IPS DF 19.7 (cell line): Measurements from ENCODE around the gene FRYL.
"Not testable (repeated sequence)": the region's sequence is repeated elsewhere in the genome, so short reads cannot be mapped to it uniquely, and the experiment has no call there.

Experiments used
- DNase-seq: peaks from one replicate; pipeline ENCODE4 v3.0.0-alpha.2; 2013; ENCODE audit warnings: low read depth, low spot score

Gene FRYL

DNA sequence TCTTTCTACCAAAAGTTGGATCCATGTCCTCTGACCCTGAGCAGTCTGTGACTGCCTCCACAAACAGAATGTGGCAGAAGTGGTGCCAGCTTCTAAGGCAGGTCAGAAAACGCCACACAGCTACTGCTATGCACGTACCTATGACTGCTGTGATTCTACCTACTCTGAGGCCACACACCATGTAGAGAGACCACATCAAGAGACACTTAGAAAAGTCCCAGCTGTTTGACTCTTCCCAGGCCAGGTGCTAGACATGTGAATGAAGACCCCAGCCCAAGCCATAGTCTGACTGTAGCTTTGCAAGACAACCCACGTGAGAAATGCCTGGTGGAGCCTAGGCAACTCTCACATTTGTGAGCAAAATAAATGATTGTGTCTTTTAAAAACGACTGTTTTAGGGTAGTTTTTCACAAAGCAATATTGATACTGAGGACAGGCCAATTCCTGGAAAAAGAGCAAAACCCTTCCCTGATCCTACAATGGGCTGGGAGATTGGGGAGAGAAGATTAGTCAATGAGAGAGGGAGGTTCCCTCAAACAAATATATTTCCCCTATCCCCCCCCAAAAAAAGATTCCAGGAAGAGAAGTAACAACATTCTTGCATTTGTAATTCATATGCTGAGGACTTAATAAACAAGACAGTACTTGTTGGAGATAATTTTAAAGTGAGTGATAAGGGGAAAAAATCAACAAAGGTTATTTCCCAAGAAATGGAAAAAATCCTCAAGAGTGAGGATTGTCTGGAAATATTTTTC lies 33.3 kb downstream of the FRYL start:
- DNase-seq, result no peak

DNA sequence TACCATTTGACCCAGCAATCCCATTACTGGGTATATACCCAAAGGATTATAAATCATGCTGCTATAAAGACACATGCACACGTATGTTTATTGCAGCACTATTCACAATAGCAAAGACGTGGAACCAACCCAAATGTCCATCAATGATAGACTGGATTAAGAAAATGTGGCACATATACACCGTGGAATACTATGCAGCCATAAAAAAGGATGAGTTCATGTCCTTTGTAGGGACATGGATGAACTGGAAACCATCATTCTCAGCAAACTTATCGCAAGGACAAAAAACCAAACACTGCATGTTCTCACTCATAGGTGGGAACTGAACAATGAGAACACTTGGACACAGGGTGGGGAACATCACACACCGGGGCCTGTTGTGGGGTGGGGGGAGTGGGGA lies 34.9 kb downstream of the FRYL start:
- DNase-seq, result not testable (repeated sequence)

DNA sequence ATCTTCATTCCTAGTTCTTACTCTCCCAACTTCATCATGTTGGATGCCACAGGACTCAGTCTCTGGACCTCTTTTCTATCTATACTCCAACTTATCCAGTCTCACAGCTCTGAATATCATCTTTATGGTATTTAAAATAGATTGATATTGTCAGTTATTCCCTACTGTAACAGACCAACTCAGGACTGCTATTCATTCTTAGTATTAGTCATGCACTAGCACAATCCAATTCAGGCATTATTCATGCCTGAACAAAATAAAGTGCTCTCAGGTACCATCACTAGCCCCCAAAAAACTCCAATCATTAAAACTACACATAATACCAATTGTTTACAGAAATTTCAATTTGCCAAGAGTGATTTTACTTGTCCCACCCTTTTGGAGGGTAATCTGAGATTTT lies 37.7 kb downstream of the FRYL start:
- no peak for DNase-seq

DNA sequence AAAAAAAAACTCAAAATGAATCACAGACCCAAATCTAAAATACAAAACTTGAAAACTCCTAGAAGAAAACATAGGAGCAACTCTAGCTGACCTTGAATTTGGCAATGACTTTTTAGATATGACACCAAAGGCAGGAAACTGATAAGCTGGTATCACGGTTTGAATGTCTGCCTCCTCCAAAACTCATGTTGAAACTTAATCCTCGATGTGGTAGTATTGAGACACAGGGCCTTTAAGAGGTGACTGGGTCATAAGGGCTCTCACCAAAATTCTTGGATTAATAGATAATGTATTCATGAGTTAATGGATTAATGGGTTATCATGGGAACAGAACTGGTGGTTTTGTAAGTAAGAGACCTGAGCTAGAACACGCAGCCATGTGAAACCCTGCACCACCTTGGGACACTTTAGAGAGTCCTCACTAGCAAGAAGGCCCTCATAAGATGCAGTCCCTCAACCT lies 40.5 kb downstream of the FRYL start:
- no peak for DNase-seq

DNA sequence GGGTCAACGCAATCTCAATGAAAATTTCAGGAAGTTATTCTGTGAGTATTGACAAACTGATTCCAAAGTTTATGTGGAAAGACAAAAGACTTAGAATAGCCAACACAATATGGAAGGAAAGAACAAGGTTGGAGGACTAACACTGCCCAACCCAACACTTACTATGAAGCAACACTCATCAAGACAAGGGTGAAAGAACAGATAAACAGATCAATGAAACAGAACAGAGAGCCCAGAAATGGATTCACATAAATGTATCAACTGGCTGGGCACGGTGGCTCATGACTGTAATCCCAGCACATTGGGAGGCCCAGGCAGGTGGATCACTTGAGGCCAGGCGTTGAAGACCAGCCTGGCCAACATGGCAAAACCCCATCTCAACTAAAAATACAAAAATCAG lies 41.2 kb downstream of the FRYL start:
- DNase-seq, result no peak

DNA sequence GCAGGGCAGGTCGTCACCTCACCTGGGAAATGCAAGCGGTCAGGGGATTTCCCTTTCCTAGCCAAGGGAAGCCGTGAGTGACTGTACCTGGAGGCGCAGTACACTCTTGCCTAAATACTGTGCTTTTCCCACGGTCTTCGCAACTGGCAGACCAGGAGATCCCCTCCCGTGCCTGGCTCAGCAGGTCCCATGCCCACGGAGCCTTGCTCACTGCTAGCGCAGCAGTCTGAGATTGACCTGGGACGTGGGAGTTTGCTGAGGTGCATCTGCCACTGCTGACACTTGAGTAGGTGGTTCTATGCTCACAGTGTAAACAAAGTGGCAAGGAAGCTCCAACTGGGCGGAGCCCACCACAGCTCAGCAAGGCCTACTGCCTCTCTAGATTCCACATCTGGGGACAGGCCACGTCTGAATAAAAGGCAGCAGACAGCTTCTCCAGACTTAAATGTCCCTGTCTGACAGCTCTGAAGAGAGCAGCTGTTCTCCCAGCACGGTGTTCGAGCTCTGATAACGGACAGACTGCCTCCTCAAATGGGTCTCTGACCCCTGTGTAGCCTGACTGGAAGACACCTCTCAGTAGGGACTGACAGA lies 51.1 kb downstream of the FRYL start:
- not testable (repeated sequence) for DNase-seq

DNA sequence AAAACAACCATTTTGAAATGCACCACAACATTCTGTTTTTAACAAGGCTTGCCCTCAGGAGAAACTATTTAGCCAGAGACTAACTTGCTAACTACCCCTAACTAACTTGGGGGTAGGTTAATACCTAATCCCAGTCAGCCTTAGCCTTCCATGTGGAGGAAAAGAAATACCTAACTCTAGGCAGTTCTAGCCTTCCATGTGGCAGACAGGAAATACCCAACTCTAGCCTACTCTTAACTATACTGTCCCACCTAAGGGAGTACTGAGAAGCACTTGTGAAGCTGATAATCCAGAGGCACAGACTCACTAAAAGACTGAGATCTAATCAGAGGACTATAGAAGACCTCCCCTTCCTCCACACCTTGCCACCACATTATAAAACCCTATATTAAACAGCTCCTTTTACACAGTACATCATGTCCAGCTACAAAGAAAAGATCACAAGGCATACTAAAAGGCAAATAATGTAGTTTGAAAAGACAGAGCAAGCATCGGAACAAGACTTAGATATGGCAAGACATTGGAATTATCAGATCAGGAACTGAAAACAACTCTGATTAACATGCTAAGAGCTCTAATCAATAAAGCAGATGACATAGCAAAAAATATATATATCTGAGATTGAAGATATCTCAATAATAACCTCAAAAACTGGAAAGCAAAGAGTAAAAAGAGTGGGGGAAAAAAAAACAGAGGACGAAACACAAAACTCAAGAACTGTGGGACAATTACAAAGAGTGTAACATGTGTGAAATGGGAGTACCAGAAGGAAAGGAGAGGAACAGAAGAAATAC lies 52.2 kb downstream of the FRYL start:
- no peak for DNase-seq

DNA sequence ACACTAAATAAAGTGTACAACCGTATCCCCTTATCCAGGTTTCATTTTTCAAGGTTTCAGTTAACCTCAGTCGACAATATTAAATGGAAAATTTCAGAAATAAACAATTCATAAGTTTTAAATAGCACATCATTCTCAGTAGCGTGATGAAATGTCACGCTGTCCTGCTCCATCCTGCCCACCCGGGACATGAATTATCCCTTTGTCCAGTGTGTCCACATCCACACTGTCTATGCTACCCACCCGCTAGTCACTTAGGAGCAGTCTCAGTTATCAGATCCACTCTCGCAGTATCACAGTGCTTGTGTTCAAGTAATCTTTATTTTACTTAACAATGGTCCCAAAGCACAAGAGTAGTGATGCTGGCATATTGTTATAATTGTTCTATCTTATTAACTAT lies 54.7 kb downstream of the FRYL start:
- no peak for DNase-seq

DNA sequence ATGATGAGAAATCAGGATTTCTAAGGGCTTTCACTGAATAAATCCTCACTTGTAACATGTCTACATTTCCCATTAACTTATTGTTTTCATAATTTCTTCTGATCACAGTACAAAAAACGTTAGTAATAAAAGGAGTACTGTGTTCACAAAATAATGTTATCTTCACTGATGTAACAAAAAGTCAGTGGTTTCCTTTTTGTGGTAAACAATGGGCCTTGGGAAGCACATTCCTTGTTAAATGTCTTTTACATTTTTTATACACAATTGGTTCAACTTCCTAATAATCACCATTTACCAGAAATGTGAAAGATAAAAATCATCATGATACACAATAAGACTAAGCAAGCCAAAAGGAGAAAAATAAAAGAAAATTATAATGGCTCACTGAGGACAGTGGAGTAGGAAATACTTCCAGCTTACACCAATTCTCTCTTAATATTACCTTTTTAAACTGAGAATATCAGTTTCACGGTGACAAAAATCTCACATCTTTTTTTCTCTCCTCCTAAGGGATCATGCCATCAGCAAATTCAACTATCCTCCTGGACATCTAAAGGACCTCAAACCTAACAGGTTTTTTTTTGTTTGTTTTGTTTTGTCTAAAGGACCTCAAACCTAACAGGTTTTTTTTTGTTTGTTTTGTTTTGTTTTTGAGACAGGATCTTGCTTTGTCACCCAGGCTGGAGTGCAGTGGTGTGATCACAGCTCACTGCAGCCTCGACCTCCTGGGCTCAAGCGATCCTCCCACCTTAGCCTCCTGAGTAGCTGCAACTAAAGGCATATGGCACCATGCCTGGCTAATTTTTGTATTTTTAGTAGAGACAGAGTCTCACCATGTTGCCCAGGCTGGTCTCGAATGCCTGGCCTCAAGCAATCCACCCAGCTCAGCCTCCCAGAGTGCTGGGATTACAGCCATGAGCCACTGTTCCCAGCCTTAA lies 57.3 kb downstream of the FRYL start:
- DNase-seq, result no peak

DNA sequence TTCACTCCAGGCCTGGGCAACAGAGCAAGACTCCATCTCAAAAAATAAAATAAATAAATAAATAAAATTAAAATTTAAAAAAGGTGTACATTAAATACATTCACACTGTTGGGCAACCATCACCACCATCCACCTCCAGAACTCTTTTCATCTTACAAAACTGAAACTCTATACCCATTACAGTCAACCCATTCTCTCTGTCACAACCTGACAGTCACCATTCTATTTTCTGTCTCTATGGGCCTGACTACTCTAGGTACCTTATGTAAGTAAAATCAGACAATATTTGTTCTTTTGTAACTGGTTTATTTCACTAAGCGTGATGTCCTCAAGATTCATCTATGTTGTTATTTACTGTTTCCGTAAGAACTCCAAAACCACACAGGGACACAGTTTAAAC lies 59.6 kb downstream of the FRYL start:
- no peak for DNase-seq

DNA sequence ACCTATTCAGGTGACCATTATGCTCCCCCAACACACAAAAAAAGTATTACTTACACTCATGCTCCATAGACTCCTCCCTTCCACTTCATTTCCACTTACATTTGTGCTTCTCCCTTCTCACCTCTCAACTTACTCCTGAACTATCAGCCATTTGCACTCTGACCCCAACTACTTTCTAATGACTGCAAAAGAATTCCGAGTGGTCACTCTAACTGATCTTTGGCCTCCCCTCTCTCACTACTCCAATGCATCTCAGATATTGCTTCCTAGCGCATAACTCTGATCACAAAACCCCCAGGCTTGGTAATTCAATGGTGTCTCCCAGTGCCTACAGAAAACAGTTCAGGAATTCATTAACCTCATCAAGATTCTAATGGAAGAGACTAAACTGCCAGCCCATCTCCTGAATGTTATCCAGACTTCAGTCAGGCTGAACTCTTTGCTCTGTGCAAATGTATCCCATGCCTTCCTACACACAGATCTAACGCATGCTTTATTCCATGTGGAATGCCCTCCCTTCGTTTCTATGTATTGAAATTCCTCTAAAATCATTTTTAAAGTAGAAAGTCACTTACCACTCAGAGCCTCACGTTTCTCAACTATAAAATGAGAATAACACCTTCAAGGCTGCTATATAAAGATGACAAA lies 61.1 kb downstream of the FRYL start:
- DNase-seq, result no peak

DNA sequence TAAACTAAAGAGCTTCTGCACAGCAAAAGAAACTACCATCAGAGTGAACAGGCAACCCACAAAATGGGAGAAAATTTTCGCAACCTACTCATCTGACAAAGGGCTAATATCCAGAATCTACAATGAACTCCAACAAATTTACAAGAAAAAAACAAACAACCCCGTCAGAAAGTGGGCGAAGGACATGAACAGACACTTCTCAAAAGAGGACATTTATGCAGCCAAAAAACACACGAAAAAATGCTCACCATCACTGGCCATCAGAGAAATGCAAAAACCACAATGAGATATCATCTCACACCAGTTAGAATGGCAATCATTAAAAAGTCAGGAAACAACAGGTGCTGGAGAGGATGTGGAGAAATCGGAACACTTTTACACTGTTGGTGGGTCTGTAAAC lies 63.8 kb downstream of the FRYL start:
- not testable (repeated sequence) for DNase-seq

DNA sequence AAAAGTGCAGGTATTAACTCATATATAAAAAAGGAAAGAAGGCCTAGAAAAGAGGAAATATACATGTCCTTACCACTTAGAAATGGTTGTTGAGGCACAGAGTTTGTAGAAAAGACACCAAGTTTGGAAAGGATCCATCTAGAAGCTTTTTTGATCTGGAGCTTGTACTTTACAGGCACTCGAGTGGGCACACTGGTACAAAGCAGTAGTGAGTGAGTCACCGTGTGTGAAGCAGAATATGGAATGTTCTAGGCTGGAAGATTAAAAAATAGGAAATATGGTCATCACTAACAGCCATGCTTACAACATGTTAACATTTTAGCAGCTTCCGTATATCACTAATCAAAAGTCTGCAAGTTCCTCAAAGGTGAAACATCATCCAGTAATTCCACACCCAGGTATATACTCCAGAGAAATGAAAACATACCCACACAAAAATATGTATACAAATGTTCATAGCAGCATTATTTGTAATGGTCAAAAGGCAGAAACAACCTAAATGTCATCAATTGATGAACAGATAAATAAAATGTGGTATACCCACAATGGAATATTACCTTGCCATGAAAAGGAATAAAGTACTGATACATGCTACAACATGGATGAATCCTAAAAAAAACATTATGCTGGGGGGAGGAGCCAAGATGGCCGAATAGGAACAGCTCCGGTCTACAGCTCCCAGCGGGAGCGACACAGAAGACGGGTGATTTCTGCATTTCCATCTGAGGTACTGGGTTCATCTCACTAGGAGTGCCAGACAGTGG lies 69.5 kb downstream of the FRYL start:
- no peak for DNase-seq

DNA sequence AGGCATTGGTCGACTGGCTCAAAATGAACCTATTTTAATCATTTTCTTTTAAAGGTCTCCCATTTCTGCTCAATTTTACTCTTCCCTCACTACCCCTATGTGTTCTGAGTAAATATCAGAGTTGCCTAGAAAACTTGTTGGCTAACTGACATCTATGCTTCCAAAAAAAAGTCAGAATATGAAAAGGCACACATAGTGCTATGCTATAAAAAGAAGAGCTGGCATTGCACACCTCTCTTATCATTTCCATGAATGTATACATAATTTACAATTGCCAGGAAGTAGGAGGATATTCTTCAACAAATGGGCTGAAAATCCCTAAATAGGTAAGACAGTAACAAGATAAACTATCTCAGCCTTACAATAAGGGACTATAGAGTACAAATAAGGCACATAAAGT lies 70.2 kb downstream of the FRYL start:
- no peak for DNase-seq

DNA sequence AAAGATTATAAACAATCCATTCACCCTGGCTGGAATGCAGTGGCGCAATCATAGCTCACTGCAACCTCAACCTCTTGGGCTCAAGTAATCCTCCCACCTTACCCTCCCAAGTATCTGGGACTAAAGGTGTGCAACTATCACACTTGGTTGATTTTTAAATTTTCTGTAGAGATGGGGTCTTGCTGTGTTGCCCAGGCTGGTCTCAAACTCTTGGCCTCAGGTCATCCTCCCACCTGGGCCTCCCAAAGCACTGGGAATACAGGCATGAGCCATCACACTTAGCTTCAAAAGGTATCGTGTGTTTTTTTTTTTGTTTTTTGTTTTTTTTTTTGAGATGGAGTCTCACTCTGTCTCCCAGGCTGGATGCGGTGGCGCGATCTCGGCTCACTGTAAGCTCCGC lies 71.5 kb downstream of the FRYL start:
- no peak for DNase-seq

DNA sequence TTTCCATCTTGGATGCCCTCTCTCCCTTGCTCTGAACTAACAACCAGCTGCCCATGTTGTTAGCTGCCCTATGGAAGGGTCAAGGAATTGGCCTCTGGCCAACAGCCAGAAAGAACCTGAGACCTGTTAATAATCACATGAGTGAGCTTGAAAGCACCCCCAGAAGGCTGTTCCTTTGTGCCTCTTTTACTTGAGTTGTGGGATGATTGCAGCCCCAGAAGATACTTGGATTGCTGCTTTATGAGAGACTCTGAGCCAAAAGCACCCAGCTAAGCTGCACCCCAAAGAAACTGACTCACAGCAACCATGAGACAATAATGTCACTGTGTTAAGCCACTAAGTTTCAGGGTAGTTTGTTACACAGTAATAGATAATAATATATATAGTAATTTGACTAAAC lies 73.3 kb downstream of the FRYL start:
- no peak for DNase-seq

DNA sequence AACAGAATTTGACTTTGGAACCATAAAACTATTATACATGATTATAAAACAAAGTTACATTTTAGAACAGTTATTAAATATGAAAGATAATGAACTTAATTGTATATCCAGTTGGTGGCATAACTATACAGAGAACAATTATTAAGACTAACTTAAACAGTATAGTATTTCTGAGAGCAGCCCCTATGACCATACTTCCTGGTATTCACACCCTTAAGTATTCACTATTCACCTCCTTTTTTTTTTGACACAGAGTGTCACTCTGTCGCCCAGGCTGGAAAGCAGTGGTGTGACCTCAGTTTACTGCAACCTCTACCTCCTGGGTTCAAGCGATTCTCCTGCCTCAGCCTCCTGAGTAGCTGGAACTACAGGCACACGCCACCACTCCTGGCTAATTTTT lies 74.5 kb downstream of the FRYL start:
- no peak for DNase-seq

DNA sequence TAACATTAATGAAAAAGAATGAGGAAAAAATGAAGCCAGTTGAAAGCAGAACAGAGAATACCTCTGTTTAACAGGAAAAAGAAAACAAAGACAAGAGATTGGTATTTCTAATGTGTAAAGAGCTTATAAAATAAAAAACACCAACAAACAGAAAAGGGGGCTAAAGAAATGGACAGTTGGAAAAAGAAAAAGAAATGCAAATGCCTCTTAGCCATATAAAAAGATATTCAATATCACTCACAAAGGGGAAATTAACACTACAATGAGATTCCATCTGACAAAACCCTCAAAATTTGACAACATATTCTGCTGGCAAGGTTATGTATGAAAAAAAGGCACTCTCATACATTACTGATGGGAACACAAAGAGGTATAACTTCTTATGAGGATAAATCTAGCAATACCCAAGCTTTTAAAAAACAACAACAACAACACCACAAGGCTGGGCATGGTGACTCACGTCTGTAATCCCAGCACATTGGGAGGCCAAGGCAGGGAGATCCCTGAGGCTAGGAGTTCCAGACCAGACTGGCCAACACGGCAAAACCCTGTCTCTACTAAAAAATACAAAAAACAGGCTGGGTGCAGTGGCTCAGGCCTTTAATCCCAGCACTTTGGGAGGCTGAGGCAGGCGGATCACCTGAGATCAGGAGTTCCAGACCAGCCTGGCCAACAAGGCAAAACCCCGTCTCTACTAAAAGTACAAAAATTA lies 75.8 kb downstream of the FRYL start:
- DNase-seq, result no peak

DNA sequence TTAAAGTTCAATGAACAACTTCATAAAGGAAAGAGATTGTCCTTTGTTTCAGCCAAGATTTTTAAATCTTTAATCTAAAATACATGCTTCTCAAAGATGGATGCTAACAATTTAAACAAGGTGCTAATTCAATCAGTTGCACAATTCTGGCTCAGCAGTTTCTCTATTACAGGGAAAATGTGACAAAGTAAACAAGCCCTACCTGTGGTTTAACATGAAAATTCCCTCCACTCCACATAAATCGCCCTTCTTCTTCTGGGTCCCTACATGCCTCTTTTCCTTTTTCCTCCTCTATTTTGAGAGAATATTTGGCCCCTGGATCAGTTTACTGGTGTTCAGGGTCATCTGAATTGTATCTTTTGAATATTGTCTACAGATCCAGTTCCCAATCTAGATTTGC lies 80.6 kb downstream of the FRYL start:
- DNase-seq, result no peak
